ENCODE results near the gene TGFB2. TPM values are rescaled to one million over a fixed set of nuclear protein-coding genes. Genes with fewer than 3 reads are reported as not detected.

Gene TGFB2
- total RNA-seq, 1 donor from 2014 or later: 10.2 TPM

DNA sequence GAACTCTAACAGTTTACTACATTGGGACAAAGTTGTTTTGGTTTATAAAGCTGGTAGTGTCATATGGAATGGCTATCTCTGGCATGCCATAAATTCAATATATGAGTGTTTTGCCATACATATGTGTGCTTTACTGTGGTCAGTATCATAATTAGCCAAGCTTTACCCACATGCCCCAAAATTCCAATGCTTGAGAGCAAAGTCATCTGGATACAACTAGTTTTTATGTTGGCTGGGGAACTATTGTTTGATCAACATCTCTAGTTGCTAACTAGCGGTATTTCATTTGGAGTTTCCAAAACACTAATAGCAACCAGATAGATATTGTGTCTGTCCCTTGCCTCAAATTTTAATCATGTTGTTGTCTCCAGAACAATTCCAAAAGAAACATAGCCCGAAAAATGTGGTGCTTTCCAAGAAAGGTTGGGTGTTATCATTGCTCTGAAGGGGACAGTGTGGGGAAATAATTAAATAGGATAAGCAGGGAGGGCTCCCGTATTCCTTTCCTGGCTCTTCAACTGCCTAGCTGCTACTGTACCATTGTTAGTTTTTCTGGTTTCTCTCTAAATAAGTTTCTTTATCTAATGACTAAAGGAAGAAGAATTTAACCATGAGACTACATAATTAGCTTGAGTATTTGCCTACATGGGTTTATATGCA, 136.1 kb downstream of the TGFB2 start:
- no peak overlapping the region for H3K27ac ChIP-seq
- ATAC-seq: no peak
- DNase-seq: no peak

DNA sequence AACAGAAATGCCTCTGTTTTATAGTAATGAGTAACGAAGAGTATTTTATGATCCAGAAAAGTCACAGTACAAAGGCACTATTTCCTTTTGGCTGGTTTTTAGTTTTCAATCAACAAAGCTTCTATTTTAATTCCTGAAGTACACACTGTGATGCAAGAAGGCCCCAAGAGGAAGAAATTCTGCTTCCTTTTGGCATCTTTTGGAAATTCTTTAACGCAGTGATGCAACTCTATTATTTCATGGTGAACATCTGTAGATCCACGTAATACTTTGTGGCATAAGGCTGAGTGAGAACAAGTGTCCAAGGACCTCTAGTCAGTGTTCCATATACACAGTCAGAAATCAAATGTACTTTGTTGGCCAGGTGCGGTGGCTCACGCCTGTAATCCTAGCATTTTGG, 137.5 kb downstream of the TGFB2 start:
- intact Hi-C loops (cut with DNase I): no loop called here
- ATAC-seq: peak in 1 of 2 donors; percentile 25

More for the DNA sequence above, 136.1 kb downstream of the TGFB2 start:
- TF ChIP-seq, protein P1, sequence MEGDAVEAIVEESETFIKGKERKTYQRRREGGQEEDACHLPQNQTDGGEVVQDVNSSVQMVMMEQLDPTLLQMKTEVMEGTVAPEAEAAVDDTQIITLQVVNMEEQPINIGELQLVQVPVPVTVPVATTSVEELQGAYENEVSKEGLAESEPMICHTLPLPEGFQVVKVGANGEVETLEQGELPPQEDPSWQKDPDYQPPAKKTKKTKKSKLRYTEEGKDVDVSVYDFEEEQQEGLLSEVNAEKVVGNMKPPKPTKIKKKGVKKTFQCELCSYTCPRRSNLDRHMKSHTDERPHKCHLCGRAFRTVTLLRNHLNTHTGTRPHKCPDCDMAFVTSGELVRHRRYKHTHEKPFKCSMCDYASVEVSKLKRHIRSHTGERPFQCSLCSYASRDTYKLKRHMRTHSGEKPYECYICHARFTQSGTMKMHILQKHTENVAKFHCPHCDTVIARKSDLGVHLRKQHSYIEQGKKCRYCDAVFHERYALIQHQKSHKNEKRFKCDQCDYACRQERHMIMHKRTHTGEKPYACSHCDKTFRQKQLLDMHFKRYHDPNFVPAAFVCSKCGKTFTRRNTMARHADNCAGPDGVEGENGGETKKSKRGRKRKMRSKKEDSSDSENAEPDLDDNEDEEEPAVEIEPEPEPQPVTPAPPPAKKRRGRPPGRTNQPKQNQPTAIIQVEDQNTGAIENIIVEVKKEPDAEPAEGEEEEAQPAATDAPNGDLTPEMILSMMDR (IDR thresholded peaks at IDR 0.05): no peak
- H3K4me1 ChIP-seq: peaks cover 25% of the 10 kb centered on the region
- no peaks in the 10 kb centered on the region for H3K9me3 ChIP-seq
- no peaks in the 10 kb centered on the region for H3K27me3 ChIP-seq (ENCODE audit: low read depth)
- H3K4me3 ChIP-seq: no peak overlapping the region
- intact Hi-C loops (cut with DNase I): no loop called here
- H3K36me3 ChIP-seq: no peaks in the 10 kb centered on the region

DNA sequence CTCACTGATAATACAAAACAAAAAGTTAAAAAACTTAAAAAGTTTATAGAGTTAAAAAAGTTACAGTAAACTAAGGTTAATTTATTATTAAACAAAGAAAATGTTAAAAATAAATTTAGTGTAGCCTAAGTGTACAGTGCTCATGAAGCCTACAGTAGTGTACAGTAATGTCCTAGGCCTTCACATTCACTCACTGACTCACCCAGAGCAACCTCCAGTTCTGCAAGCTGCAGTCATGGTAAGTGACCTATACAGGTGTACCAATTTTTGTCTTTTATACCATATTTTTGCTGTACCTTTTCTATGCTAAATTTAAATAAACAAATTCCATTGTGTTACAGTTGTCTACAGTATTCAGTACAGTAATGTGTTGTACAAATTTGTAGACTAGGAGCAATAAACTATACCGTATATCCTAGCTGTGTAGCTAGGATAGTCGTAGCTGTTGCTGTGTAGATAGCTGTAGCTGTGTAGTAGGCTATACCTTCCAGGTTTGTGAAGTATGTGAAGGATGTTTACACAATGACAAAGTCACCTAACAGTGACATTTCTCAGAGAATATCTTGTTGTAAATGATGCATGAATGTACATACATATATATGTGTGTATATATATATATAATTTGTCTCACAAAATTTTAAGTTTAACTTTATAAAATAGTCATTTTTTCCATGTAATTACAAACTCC, 140.2 kb downstream of the TGFB2 start:
- no peak for DNase-seq
- TF ChIP-seq, protein P1 (IDR thresholded peaks at IDR 0.05): no peak
- H3K36me3 ChIP-seq: no peaks in the 10 kb centered on the region
- no peak overlapping the region for H3K27ac ChIP-seq
- ATAC-seq: no peak
- H3K27me3 ChIP-seq (ENCODE audit: low read depth): no peaks in the 10 kb centered on the region
- intact Hi-C loops (cut with DNase I): no loop called here
- H3K9me3 ChIP-seq: no peaks in the 10 kb centered on the region
- H3K4me3 ChIP-seq: no peak overlapping the region
- H3K4me1 ChIP-seq: peaks cover 18% of the 10 kb centered on the region

More for the DNA sequence above, 137.5 kb downstream of the TGFB2 start:
- peaks cover 25% of the 10 kb centered on the region for H3K4me1 ChIP-seq
- no peak overlapping the region for H3K4me3 ChIP-seq
- H3K27me3 ChIP-seq (ENCODE audit: low read depth): no peaks in the 10 kb centered on the region
- no peak overlapping the region for H3K27ac ChIP-seq
- no peak for DNase-seq
- H3K36me3 ChIP-seq: no peaks in the 10 kb centered on the region
- no peaks in the 10 kb centered on the region for H3K9me3 ChIP-seq
- TF ChIP-seq, protein P1 (IDR thresholded peaks at IDR 0.05): no peak

DNA sequence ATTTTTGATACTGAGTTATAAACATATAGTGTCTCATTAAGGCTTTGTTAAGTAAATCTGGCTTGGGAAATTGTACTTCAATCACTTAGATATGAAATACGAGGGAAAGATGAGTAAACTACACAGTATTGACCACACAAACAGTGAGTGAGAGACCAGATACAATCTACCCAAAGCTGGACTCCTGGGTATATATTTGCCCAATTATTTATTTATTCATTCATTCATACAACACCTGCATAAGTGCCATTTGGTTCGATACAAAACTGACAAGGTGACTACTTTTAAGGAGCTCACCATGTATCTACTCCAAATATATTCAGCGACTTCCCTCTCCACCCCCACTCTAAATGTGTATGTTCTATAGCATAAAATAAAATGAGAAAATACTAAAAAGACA, 143.4 kb downstream of the TGFB2 start:
- intact Hi-C loops (cut with DNase I): no loop called here

DNA sequence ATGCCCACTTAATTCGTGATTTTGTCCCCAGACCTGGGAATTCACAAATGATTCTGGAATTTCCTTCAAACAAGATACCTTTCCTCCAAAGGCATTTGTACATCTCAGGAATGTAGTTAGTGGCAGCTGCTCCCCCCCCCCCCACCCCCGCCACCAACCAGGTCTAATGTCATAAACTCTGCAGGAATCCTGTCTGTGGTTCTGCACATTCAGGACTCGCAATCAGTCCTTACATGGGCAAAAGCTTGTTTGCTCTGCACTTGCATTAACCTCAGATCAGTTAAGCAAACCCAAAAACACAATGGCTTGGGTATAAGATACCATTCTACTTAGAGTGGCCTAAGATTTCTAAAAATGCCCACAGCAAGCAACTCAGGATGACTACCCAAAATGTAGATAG, 143.8 kb downstream of the TGFB2 start:
- TF ChIP-seq, protein P1 (IDR thresholded peaks at IDR 0.05): no peak
- Histone ChIP-seq H3K9me3 (no peaks in the 10 kb centered on the region), H3K27ac (no peak overlapping the region), H3K4me1 (no peaks in the 10 kb centered on the region), H3K27me3 (ENCODE audit: low read depth) (no peaks in the 10 kb centered on the region), H3K4me3 (no peak overlapping the region), H3K36me3 (no peaks in the 10 kb centered on the region)
- ATAC-seq: no peak
- no peak for DNase-seq
- intact Hi-C loops (cut with DNase I): no loop called here

More for the DNA sequence above, 143.4 kb downstream of the TGFB2 start:
- Histone ChIP-seq H3K27ac (no peak overlapping the region), H3K9me3 (no peaks in the 10 kb centered on the region), H3K36me3 (no peaks in the 10 kb centered on the region), H3K27me3 (ENCODE audit: low read depth) (no peaks in the 10 kb centered on the region), H3K4me1 (no peaks in the 10 kb centered on the region), H3K4me3 (no peak overlapping the region)
- TF ChIP-seq, protein P1 (IDR thresholded peaks at IDR 0.05): no peak
- ATAC-seq: no peak
- DNase-seq: no peak

Measured in lower lobe of right lung (tissue), 2 donors.